ENCODE results near the gene MYH14. TPM values are rescaled to one million over a fixed set of nuclear protein-coding genes. Genes with fewer than 3 reads are reported as not detected.
A peak's percentile ranks its signal among the peaks of the same experiment; 100 is the strongest.

The MYH14 gene
- total and polyA plus RNA-seq, 10 of the 15 experiments (the other 5 are each of a cell fraction or from before 2014, with no cell fraction given): 0.06 to 0.69 (median 0.15) TPM; not detected in 4

DNA sequence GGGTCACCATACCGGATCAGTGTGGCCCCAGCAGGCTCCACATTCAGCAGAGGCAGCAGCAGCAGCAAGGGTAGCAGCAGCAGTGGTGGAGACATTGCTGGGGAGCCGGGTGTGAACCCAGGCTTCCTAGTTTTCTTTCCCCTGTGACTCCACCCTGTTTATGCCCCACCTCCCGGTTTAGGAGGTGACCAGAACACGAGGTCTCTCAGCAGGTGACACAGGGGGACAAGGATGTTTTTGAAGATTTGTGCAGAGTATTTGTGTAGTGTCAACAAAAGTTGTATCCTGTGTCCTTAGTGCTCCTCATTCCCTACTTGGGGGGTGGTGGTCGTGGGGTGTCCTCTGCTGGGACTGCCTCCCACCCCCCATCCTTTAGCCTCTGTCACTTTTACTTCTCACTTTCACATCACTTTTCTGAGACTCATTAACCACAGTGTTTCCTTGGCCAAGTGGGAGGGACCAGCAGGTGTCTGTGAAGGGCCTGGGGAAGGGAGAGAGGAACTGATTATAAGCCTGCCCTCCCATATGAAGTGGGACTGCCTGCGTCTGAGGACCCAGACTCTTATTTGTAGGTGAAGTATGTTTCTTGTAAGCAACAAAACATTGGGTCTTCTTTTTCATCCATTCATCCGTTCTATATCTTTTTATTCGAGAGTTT is 141.4 kb downstream of the MYH14 start (continued):
- TF ChIP-seq CHD4 (IDR thresholded peaks at IDR 0.05) (peak; percentile 96; the same call in 1 of the 2 replicates), EED (IDR thresholded peaks at IDR 0.05; ENCODE audit: low read depth) (peak; percentile 97), BRCA1 (IDR thresholded peaks at IDR 0.05; ENCODE audit: low read depth, low read length) (no peak), ZNF274 (IDR thresholded peaks at IDR 0.05; ENCODE audit: insufficient read depth, insufficient read length) (no peak), SMAD5 (IDR thresholded peaks at IDR 0.05; ENCODE audit: low read depth) (peak; percentile 87), YY1 (IDR thresholded peaks at IDR 0.05; ENCODE audit: low read depth, low read length) (peak; percentile 71), POLR2AphosphoS5 (IDR thresholded peaks at IDR 0.05; ENCODE audit: low read length) (peak; percentile 97), TCF3 (IDR thresholded peaks at IDR 0.05; ENCODE audit: borderline replicate concordance, insufficient read depth, low read depth, low read length) (peak; percentile 89), IKZF2 (IDR thresholded peaks at IDR 0.05) (peak; percentile 98), NR2F1 (conservative IDR thresholded peaks at IDR 0.05) (peak; percentile 36), TBL1XR1 (IDR thresholded peaks at IDR 0.05; ENCODE audit: low read depth, low read length) (no peak), GABPA (IDR thresholded peaks at IDR 0.05; ENCODE audit: low read depth) (no peak), SREBF1 (IDR thresholded peaks at IDR 0.05; ENCODE audit: low read length) (no peak), TCF12 (IDR thresholded peaks at IDR 0.05; ENCODE audit: low read depth, low read length) (peak; percentile 94), NRF1 (conservative IDR thresholded peaks at IDR 0.05; ENCODE audit: low read depth, low read length) (no peak)
- TF ChIP-seq, protein P1, sequence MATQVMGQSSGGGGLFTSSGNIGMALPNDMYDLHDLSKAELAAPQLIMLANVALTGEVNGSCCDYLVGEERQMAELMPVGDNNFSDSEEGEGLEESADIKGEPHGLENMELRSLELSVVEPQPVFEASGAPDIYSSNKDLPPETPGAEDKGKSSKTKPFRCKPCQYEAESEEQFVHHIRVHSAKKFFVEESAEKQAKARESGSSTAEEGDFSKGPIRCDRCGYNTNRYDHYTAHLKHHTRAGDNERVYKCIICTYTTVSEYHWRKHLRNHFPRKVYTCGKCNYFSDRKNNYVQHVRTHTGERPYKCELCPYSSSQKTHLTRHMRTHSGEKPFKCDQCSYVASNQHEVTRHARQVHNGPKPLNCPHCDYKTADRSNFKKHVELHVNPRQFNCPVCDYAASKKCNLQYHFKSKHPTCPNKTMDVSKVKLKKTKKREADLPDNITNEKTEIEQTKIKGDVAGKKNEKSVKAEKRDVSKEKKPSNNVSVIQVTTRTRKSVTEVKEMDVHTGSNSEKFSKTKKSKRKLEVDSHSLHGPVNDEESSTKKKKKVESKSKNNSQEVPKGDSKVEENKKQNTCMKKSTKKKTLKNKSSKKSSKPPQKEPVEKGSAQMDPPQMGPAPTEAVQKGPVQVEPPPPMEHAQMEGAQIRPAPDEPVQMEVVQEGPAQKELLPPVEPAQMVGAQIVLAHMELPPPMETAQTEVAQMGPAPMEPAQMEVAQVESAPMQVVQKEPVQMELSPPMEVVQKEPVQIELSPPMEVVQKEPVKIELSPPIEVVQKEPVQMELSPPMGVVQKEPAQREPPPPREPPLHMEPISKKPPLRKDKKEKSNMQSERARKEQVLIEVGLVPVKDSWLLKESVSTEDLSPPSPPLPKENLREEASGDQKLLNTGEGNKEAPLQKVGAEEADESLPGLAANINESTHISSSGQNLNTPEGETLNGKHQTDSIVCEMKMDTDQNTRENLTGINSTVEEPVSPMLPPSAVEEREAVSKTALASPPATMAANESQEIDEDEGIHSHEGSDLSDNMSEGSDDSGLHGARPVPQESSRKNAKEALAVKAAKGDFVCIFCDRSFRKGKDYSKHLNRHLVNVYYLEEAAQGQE (IDR thresholded peaks at IDR 0.05; ENCODE audit: low read depth, low read length): no peak
- TF ChIP-seq, protein P2, sequence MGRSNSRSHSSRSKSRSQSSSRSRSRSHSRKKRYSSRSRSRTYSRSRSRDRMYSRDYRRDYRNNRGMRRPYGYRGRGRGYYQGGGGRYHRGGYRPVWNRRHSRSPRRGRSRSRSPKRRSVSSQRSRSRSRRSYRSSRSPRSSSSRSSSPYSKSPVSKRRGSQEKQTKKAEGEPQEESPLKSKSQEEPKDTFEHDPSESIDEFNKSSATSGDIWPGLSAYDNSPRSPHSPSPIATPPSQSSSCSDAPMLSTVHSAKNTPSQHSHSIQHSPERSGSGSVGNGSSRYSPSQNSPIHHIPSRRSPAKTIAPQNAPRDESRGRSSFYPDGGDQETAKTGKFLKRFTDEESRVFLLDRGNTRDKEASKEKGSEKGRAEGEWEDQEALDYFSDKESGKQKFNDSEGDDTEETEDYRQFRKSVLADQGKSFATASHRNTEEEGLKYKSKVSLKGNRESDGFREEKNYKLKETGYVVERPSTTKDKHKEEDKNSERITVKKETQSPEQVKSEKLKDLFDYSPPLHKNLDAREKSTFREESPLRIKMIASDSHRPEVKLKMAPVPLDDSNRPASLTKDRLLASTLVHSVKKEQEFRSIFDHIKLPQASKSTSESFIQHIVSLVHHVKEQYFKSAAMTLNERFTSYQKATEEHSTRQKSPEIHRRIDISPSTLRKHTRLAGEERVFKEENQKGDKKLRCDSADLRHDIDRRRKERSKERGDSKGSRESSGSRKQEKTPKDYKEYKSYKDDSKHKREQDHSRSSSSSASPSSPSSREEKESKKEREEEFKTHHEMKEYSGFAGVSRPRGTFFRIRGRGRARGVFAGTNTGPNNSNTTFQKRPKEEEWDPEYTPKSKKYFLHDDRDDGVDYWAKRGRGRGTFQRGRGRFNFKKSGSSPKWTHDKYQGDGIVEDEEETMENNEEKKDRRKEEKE (IDR thresholded peaks at IDR 0.05): no peak
- TF ChIP-seq, protein P3, sequence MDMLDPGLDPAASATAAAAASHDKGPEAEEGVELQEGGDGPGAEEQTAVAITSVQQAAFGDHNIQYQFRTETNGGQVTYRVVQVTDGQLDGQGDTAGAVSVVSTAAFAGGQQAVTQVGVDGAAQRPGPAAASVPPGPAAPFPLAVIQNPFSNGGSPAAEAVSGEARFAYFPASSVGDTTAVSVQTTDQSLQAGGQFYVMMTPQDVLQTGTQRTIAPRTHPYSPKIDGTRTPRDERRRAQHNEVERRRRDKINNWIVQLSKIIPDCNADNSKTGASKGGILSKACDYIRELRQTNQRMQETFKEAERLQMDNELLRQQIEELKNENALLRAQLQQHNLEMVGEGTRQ (IDR thresholded peaks at IDR 0.05; ENCODE audit: borderline replicate concordance, low read depth, low read length): no peak; the same call in 1 of the 2 replicates
- TF ChIP-seq, protein P4, sequence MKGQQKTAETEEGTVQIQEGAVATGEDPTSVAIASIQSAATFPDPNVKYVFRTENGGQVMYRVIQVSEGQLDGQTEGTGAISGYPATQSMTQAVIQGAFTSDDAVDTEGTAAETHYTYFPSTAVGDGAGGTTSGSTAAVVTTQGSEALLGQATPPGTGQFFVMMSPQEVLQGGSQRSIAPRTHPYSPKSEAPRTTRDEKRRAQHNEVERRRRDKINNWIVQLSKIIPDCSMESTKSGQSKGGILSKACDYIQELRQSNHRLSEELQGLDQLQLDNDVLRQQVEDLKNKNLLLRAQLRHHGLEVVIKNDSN (IDR thresholded peaks at IDR 0.05; ENCODE audit: borderline replicate concordance, extremely low read length, insufficient read depth, low read depth, low read length): no peak

All from GM12878 (cell line).